Caki2 (cell line): ENCODE results near the gene SVIP. TPM values are rescaled to one million over a fixed set of nuclear protein-coding genes. Genes with fewer than 3 reads are reported as not detected.

Experiments used
- DNase-seq: peaks from one replicate; pipeline ENCODE4 v3.0.0-alpha.2; 2015; ENCODE audit warnings: low read depth
- in situ Hi-C: cut with HindIII; loops from 2 replicates; pipeline ENCODE4 v1.10.0; 2016; ENCODE audit warnings: low sequenced_read_pairs, low pct_unique_long_range_greater_than_20kb, mixed read lengths
- total RNA-seq: library from RNA; depleted of rRNA; stranded (reverse); fragments of >200 nt; shearing (Covaris generic); gene quantifications from 2 replicates; pipeline ENCODE4 v1.2.3, GENCODE V29; 2014; ENCODE audit warnings: low replicate concordance; rRNA removed

SVIP gene
- total RNA-seq: 8.7 and 9.6 TPM in 2 replicates

DNA sequence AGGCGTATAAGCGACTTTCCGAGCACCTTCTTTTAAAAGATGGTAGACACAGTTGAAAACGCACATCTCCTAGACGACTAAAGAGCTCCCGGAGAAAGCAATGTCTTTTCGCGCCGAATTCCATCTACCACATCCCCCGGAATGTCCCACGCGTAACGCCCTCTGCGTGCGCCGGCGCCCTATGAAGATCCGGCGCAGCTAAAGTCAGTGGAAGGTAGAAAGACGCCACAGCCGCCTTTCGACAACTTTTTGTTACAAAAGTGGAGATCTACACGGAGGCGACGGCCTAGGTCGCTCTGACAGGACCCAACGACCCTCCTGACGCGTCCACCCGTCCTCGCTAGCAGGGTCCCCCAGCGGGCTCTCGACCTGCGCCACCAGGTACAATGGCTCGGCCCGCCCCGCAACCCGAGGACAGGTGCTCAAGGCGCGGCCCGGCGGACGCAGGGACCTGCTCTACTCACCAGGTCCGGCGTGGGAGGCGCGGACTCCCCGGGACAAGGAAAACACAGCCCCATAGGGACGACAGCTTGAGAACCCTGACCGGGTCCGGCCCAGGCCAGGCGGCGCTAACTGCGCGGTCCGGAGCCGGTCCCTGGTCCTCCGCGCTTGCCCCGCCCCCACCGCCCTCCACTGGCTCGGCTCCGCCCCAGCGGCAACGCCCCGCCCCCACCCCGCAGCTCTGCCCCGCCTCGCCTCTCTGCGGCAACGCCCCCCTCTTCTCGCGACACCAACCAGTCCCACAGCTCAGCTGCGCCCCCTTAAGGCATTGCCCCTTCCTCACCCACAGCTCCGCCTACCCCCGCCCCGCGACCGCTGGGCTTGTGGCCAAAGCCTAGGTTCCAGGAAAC is at the start of gene SVIP:
Gene SVIP (minus strand): TSS at position 571 of the 851 bp plus-strand sequence. CDS start 53 bp downstream, at position 518.
- in situ Hi-C loops: no loop called here
- DNase-seq: peak; percentile 84

DNA sequence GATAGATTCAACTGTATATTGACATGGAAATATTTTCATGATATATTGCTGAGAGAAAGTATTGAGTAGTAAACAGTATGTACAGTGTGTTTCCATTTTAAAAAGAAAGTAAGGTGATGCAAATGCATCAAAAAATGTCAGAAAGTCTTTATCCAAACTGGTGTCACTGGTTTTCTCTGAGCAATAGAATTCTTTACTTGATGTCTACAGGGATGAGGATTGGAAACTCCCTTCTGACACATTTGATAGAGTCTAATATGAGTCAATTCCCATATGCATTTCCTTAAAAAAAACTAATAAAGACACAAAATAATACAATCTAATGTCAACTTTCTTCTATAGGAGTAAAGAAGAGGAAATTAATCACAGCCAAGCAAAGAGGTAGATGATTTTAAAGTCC is 49.0 kb upstream of the SVIP start:
- in situ Hi-C loops: no loop called here
- DNase-seq: no peak

DNA sequence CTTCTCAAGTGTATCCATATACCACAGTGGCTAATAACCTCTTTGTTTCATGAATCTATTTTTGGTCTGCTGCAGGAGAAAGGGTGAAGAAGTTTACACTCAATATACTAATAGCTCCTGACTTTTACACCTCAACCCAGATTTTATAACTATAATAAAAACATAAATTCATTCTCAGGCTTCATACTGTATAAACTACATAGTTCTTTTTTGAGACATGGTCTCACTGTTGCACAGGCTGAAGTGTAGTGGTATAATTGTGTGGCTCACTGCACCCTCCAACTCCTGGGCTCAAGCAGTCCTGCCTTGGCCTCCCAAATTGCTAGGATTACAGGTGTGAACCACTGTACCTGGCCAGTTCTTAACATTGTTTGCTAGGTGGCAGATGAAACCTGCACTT is 48.4 kb upstream of the SVIP start:
- in situ Hi-C loops: no loop called here

GRCh38 chr11:22875869-22876473 is 46.4 kb upstream of the SVIP start:
- in situ Hi-C loops: no loop called here
- peak; percentile 65 for DNase-seq

More for the DNA sequence above, 48.4 kb upstream of the SVIP start:
- DNase-seq: no peak

GRCh38 chr11:22869325-22869724 is 39.7 kb upstream of the SVIP start:
- in situ Hi-C loops: no loop called here
- DNase-seq: no peak

- DNase-seq: no peak
- in situ Hi-C loops: no loop called here
These were observed 30.6 kb upstream of the SVIP start, which contains the start of gene CCDC179 for GRCh38 chr11:22860241-22860640. CCDC179 (minus strand) TSS chr11:22860474; CDS start chr11:22860421, 53 bp downstream.

DNA sequence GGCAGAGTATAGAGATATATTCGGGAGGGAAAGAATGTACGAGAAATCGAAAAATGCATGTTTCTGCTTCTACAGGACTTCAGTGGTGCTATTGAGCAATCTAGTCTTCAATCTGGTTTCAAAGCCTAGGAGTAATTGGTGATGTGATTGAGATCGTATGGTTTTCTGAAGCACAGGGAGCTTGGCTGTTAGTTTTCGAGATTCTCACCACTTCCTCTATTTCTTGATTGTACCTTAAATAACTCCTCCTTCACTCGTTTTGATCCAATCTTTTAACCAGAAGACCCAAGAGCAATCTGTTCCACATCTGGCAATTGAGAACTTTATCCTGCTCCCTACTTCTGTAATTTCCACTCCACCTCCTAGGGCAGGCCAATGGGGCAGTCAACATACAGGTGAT is 30.2 kb upstream of the SVIP start:
- in situ Hi-C loops: no loop called here
- no peak for DNase-seq

DNA sequence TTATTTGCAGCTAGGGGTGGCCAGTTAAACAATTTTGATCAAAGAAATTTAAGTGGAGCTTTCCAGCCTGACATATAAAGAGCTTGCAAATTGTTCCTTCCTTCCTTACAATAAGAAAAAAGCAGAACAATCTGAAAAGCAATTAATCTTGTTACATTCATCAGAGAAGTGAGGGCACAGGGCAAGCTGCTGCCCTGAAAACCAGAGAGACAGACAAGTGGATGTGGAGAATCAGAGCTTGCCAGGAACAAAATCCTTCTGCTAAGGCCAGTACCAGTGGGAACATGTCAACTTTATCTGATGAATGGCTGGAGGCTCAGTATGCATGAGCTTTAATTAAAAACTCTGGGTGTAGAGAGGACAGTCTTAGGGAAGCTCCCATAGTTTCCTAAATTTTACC is 21.9 kb upstream of the SVIP start:
- no peak for DNase-seq
- in situ Hi-C loops: no loop called here

DNA sequence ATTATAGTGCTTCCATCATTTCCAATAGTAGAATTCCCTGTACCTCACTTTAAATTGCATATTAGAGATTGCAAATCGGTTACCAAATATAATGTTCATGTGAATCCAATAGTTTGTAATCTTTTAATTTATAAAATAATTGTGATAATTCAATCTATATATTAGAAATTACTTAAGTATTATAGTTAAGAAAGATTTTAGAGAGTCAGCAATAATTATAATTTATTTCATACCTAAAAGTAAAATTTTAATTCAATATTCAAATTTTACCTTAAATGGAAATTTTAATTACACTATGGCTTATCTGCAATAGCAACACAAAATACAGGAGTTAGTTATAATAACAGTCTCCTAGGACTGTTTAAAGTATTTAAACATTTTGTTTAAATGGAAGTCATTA is 17.1 kb upstream of the SVIP start:
- DNase-seq: no peak
- in situ Hi-C loops: no loop called here

- peak; percentile 12 for DNase-seq
- in situ Hi-C loops: no loop called here
These were observed 2.9 kb upstream of the SVIP start for GRCh38 chr11:22832315-22833015.

DNA sequence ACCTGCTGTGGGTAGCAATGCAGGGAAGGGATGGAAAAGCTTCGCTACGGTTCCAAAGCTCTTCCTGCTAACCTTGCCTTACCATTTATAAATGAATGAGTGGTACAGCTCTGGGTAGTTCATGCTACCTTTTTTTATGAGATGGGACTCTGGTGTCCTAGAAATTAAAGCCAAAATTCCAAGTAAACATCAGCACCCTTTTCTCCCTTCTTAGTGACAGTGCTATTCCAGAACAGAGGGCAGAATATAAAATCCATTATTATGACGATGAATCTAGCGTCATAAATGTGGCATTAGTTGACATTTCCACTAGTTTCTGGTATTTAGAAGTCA is 447 bp upstream of the SVIP start:
- no peak for DNase-seq
- in situ Hi-C loops: no loop called here

DNA sequence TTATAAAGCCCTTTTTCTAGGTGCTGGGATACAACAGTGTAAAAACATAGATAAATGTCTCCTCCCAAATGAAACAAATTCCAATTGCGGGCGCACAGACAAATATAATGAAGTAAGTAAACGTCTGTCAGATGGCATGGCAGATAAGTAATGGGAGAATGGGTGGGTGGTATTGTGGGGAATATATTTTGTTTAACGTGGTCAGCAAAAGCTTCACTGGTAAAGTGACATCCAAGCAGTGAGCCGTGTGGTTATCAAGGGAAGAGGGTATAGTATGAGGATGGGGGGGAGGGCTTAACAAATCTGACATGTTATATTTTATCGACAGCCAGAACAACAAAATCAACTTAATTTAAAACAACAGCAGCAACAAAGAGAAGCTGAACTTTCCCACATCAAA is 1.2 kb downstream of the SVIP start:
- DNase-seq: peak; percentile 2
- in situ Hi-C loops: no loop called here

DNA sequence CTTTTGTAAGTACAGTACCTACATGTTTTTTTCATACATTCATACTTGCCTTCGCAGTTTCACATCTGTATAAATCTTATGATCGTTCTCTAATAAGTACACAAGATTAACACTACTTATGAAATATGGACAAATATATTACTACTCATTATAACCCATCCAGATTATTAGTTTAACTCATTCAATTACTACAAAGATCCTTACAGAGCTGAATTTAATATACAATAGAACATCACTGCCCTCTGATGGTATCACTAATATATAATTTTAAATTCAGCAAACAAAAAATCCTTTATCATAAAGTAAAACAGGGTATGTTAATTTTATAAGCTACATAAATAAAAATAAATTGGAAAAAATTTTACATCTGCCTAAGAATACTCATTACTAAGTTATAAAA is 7.4 kb downstream of the SVIP start:
- in situ Hi-C loops: no loop called here
- DNase-seq: no peak

- in situ Hi-C loops: no loop called here
These were observed 19.7 kb downstream of the SVIP start for GRCh38 chr11:22809893-22810292.

GRCh38 chr11:22808571-22809197 is 20.9 kb downstream of the SVIP start:
- no peak for DNase-seq
- in situ Hi-C loops: no loop called here

More at GRCh38 chr11:22809893-22810292, 19.7 kb downstream of the SVIP start:
- no peak for DNase-seq

- DNase-seq: no peak
- in situ Hi-C loops: no loop called here
These were observed 21.6 kb downstream of the SVIP start for GRCh38 chr11:22807855-22808570.

GRCh38 chr11:22807391-22807790 is 22.2 kb downstream of the SVIP start:
- no peak for DNase-seq
- in situ Hi-C loops: no loop called here

DNA sequence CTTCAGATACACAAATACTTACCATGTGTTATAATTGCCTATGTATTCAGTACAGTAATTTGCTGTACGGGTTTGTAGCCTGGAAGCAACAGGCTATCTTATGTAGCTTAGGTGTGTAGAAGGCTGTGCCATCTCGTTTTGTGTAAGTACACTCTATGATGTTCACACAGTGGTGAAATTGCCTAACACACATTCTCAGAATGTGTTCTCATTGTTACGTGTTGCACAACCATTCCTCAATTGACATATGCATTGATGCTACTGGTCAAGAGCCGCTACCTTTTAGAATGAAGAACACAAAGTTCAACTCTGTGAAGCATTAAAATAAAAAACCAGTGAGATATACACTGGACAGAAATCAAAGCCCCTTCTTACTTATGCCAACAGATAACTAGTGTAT is 26.7 kb downstream of the SVIP start:
- in situ Hi-C loops: no loop called here
- DNase-seq: no peak
